Fibroblast of peridontal ligament (primary cell): ENCODE results near the gene LONP2.
A peak's percentile ranks its signal among the peaks of the same experiment; 100 is the strongest.
"Not testable (repeated sequence)": the region's sequence is repeated elsewhere in the genome, so short reads cannot be mapped to it uniquely, and the experiment has no call there.

ENCODE experiments used
- DNase-seq: peaks from one replicate; pipeline ENCODE4 v3.0.0-alpha.2; 2010; ENCODE audit errors: extremely low read depth

Gene LONP2

GRCh38 chr16:48291754-48292153, 47.7 kb downstream of the LONP2 start:
- no peak for DNase-seq

GRCh38 chr16:48292452-48292851, 48.4 kb downstream of the LONP2 start:
- no peak for DNase-seq

- DNase-seq, result no peak
Observed at GRCh38 chr16:48294724-48295123, 50.6 kb downstream of the LONP2 start.

GRCh38 chr16:48295488-48296281, 51.6 kb downstream of the LONP2 start:
- DNase-seq, result no peak

GRCh38 chr16:48299471-48299870, 55.4 kb downstream of the LONP2 start:
- DNase-seq, result no peak

- DNase-seq, result peak; percentile 95
Observed at GRCh38 chr16:48300391-48300856, 56.3 kb downstream of the LONP2 start.

- no peak for DNase-seq
Observed at GRCh38 chr16:48308535-48308934, 64.4 kb downstream of the LONP2 start.

GRCh38 chr16:48310908-48311641, 67.0 kb downstream of the LONP2 start:
- no peak for DNase-seq

- DNase-seq, result not testable (repeated sequence)
Observed at GRCh38 chr16:48313905-48314304, 69.8 kb downstream of the LONP2 start.

GRCh38 chr16:48317026-48317425, 72.9 kb downstream of the LONP2 start:
- no peak for DNase-seq

GRCh38 chr16:48317614-48318315, 73.7 kb downstream of the LONP2 start:
- DNase-seq, result peak; percentile 69

GRCh38 chr16:48318630-48319029, 74.5 kb downstream of the LONP2 start:
- peak; percentile 74 for DNase-seq

GRCh38 chr16:48321317-48322036, 77.4 kb downstream of the LONP2 start:
- peak; percentile 43 for DNase-seq

- DNase-seq, result peak; percentile 78
Observed at GRCh38 chr16:48323783-48324775, 80.0 kb downstream of the LONP2 start.

GRCh38 chr16:48326915-48327314, 82.8 kb downstream of the LONP2 start:
- no peak for DNase-seq

- no peak for DNase-seq
Observed at GRCh38 chr16:48329138-48329537, 85.0 kb downstream of the LONP2 start.

GRCh38 chr16:48330189-48330840, 86.2 kb downstream of the LONP2 start:
- peak; percentile 32 for DNase-seq

- DNase-seq, result peak; percentile 66
Observed at GRCh38 chr16:48330841-48331192, 86.7 kb downstream of the LONP2 start.

- DNase-seq, result no peak
Observed at GRCh38 chr16:48332978-48333377, 88.9 kb downstream of the LONP2 start.

- DNase-seq, result no peak
Observed at GRCh38 chr16:48334325-48334724, 90.2 kb downstream of the LONP2 start.
